ENCODE results near the gene N4BP2L1.
"Not testable (repeated sequence)": the region's sequence is repeated elsewhere in the genome, so short reads cannot be mapped to it uniquely, and the experiment has no call there.

N4BP2L1 gene

DNA sequence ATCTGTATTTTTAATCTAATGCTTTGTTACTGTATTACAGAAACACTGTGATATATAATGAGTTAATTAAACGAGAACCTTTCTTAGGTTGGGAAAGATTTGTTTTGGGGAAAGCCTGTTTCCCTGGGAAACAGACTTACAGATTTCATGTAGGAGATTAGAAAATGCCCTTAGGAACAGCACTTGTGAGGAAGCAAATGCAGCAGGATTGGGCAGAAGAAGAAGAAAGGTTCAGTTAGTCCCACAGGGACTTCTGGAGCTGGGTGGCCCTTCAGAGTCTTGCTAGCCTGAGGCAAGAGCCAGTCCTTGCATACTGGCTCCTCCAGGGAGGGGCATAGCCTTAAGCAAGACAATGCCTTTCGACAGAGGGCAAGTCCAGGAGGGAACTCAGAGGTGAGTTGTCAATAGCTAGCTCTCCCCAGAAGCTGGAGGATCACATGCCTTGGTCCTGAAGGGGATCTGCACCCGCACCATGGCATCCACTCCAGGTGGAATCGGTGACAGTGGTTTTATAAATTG lies 36.8 kb downstream of the N4BP2L1 start:
- no peak for DNase-seq (ENCODE audit: low read depth in 2 of 3, low spot score in 2 of 3)

DNA sequence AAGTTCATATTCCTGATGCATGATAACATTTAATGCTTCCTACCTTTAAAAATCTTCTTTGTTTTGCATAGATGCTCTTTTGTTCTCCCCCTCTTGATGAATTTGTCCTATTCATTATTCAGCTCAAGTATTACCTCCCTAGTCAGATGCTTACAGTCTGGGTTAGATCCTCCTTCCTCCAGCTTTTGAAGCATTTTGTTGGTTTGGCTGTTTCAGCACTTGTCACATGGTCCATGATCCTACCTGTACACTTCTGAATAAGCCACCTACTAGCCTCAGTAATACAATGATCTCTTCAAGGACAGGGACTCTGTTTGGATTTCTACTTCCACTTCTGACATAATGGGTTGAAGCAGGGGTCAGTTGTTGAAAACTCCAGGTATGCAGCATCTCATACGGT lies 37.4 kb downstream of the N4BP2L1 start:
- no peak for DNase-seq (ENCODE audit: low read depth in 2 of 3, low spot score in 2 of 3)

- DNase-seq (ENCODE audit: low read depth in 2 of 3, low spot score in 2 of 3) = no peak
Observed at GRCh38 chr13:32390048-32390447, 37.9 kb downstream of the N4BP2L1 start.

- no peak for DNase-seq (ENCODE audit: low read depth in 2 of 3, low spot score in 2 of 3)
Observed at GRCh38 chr13:32385410-32385809, 42.5 kb downstream of the N4BP2L1 start.

- no peak for DNase-seq (ENCODE audit: low read depth in 2 of 3, low spot score in 2 of 3)
Observed at GRCh38 chr13:32384702-32385101, 43.2 kb downstream of the N4BP2L1 start.

DNA sequence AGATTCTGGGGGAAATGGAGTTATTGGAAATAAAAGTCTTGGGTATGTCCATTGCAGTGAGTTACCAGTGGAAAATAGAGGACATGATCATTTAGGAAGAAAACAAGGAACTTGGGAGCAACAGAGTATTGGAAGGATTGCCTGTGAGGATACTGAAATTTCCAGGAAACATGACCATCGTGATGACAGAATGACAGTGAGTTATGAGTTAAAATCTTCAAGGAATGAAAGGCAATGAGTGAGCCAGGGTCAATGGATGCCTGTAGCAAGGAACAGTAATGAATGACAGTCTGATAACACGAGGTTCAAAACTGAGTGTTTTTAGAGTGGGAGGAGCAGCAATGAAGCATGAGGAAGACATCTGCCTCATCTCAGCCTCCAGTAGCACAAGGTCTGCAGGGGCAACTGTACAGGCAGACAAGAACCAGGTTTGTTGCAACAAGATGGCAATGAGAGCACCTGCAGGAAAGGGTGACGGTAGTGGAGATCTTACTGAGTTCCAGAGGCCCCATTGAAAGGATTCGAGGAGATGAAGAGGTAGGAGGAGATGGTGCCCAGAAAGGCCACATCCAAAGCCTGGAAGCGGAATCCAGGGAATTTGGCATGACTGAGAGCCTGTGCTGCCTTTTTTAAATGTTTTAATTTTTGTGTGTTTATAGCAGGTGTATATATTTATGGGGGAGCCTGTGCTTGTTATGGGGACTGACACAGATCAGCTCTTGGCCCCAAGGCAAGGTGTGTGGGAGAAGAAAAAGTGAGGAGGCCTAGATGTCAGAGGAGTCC lies 43.9 kb downstream of the N4BP2L1 start:
- no peak for DNase-seq (ENCODE audit: low read depth in 2 of 3, low spot score in 2 of 3)

GRCh38 chr13:32381539-32381938 lies 46.4 kb downstream of the N4BP2L1 start:
- no peak for DNase-seq (ENCODE audit: low read depth in 2 of 3, low spot score in 2 of 3)

- no peak for DNase-seq (ENCODE audit: low read depth in 2 of 3, low spot score in 2 of 3)
Observed at GRCh38 chr13:32378012-32378411, 49.9 kb downstream of the N4BP2L1 start.

DNA sequence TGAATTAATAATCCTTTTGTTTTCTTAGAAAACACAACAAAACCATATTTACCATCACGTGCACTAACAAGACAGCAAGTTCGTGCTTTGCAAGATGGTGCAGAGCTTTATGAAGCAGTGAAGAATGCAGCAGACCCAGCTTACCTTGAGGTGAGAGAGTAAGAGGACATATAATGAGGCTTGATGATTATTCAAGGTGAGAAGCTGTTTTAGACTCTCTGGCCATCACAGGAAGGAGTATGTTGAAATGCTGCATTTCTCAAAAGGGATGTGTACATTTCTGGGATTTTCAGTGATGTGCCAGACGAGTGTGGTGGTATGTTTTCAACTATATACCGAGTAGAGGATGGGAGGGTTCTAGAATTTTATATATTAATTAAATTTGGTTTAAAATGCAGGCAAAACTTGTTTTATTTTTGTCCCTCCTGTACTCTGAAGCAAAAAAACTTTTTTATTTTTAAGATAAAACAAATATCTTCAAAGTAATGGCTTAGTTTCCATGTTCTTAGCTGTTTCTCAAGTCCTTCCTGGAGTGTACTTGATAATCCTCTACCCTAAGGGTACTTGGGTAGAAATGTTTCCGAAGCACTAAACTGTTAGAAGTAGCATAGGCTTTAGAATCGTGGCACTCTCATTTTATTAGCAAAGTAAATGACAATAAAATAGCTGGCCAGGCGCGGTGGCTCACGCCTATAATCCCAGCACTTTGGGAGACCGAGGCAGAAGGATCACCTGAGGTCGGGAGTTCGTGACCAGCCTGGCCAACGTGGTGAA lies 51.1 kb downstream of the N4BP2L1 start:
- no peak for DNase-seq (ENCODE audit: low read depth in 2 of 3, low spot score in 2 of 3)

GRCh38 chr13:32370805-32371204 lies 57.1 kb downstream of the N4BP2L1 start:
- DNase-seq (ENCODE audit: low read depth in 2 of 3, low spot score in 2 of 3) = no peak

DNA sequence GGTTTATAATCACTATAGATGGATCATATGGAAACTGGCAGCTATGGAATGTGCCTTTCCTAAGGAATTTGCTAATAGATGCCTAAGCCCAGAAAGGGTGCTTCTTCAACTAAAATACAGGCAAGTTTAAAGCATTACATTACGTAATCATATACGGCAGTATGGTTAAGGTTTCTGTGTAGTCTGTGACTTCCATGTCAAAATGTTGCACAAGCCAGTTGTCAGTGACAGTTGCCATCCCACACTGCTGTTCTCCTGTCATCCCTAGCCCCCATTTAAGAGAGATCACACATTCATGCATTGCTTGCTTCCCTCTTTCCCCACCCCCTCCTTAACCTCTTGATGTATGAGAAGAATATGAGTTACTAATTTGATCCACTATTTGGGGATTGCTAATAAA lies 65.4 kb downstream of the N4BP2L1 start:
- no peak for DNase-seq (ENCODE audit: low read depth in 2 of 3, low spot score in 2 of 3)

DNA sequence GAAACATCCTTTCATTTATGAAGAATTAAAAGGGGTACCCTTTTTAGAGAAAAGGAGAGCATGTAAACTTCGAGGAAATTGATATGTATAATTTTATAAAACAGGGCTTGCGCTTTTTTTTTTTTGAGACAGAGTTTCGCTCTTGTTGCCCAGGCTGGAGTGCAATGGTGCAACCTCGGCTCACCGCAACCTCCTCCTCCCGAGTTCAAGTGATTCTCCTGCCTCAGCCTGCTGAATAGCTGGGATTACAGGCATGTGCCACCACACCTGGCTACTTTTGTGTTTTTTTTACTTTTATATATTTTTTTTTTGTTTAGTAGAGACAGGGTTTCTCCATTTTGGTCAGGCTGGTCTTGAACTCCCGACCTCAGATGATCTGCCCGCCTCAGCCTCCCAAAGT lies 72.0 kb downstream of the N4BP2L1 start:
- not testable (repeated sequence) for DNase-seq (ENCODE audit: low read depth in 2 of 3, low spot score in 2 of 3)

GRCh38 chr13:32354040-32354439 lies 73.9 kb downstream of the N4BP2L1 start:
- DNase-seq (ENCODE audit: low read depth in 2 of 3, low spot score in 2 of 3) = no peak

- not testable (repeated sequence) for DNase-seq (ENCODE audit: low read depth in 2 of 3, low spot score in 2 of 3)
Observed at GRCh38 chr13:32350839-32351441, 77.0 kb downstream of the N4BP2L1 start.

All from activated CD8-positive, alpha-beta memory T cell treated with anti-CD3 and anti-CD28 coated beads for 48 hours (primary cell).